NCI-H2081 (cell line): Measurements from ENCODE around the gene SPTBN4.
"Not testable (repeated sequence)": the region's sequence is repeated elsewhere in the genome, so short reads cannot be mapped to it uniquely, and the experiment has no call there.

Experiments
- DNase-seq, 2 experiments: peaks; one replicate each; lab custom pipeline; 2025; lab: John Stamatoyannopoulos, UW

Gene SPTBN4

DNA sequence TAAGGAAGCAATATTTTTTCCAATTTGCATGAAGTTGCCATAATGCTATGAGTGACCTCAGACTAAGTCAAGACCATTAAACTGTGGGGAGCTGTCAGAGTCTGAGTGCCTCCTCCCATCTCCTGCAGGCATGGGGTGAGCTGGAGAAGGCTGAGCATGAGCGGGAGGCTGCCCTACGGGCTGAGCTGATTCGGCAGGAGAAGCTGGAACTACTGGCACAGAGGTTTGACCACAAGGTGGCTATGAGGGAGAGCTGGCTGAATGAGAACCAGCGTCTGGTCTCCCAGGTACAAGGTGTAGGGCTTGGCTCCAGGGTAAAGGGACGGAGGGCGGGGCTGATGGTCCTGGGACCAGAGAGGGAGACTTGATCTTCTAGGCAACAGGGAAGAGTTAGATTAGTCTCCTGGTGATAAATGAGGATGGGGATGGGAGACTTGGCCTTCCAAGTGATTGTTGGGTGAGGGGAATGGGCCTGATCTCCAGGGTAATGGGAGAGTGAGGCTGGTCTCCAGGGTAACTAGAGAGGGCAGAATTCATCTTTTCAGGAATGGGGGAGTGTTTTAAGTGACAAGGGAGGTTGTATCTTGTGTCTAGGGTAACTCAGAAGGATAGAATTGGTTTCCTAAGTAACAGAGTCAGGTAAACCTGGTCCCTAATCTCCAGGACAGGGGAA lies 36.0 kb downstream of the SPTBN4 start:
- DNase-seq, result no peak

DNA sequence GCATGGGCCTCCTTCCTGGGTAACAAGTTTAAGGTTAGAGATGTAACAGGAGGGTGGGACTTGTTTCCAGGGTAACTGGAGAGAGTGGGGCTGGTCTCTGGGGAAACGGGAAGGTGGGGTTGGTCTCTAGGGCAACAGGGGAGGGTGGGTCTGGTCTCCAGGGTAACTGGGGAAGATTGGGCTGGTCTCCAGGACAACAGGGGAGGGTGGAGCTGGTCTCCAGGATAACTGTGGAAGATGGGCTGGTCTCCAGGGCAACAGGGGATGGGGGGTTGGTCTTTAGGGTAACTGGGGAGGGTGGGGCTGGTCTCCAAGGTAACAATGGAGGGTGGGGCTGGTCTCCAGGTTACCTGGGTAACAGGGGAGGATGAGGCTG lies 36.5 kb downstream of the SPTBN4 start:
- DNase-seq, result peak in 1 of 2 experiments; percentile 24

DNA sequence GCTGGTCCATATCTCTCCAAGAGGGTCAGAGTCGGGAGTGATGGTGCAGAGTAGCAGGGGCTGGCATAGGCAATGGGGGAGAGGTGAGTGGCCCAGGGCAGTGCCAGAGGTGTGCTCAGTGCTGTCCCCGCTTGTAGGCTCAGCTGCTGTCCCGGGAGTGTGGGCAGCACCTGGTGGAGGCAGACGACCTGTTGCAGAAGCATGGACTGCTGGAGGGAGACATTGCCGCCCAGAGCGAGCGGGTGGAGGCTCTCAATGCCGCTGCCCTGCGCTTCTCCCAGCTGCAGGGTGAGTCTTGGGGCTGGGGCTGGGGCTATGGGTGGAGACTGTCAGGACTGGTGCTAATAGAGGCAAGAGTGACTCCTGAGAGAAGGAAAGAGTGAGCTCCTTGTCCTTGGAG lies 39.3 kb downstream of the SPTBN4 start:
- no peak for DNase-seq

DNA sequence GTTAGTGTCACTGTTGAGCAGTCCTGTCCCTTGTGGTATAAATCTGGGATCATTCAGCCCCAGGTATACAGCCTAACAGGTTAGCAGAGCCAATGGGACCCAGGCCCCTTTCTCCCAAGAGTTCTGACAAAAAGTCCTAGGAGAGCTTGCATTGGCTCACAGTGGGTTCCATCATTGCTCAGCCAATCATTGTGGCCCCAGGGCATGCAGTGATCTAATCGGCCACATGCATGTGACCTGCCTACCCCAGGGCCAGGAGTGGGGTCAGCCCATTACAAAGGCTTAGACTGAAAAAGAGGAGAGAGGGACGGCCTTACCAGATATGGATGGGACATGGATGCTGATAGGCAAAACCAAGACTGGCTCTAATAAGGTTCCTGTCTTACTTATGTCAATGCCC lies 41.1 kb downstream of the SPTBN4 start:
- DNase-seq, result no peak

DNA sequence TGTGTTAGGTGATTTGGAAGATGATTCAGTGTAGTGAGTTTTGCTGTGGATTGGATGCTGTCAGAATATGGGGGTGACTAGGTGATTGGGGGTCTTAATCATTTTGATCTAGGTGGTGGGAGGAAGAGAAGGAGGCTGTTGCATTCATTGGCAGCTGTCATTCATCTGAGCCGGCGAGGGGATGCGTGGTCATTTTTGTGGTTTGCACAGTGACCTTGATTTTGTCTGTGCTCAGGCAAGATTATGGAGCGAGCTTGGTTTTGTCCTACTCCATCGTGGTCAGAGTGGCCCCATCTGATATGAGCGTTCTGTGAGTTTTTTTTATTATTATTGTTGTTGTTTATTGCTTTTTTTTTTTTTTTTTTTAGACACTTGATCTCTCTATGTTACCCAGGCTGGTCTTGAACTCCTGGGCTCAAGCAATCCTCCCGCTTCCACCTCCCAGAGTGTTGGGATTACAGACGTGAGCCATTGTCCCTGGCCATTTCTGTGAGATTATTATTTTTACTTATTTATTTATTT lies 42.0 kb downstream of the SPTBN4 start:
- no peak for DNase-seq

DNA sequence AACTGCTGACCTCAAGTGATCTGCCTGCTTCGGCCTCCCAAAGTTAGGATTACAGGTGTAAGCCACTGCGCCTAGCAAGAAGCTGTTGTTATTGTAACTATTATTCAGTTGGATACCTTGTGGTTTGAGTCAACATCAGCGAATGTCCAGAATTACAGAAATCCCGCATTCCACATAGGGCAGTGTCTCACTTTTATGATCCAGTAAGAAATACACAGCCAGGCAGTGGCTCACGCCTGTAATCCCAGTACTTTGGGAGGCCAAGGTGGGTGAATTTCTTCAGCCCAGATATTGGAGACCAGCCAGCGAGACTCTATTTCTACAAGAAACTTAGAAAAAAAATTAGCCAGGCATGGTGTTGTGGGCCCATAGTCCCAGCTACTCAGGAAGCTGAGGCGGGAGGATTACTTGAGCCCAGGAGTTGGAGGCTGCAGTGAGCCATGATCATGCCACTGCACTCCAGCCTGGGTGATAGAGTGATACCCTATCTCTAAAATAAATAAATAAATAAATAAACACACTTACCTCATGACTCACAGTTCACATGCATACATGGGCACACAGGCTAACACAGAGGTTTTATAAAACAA lies 43.8 kb downstream of the SPTBN4 start:
- no peak for DNase-seq

DNA sequence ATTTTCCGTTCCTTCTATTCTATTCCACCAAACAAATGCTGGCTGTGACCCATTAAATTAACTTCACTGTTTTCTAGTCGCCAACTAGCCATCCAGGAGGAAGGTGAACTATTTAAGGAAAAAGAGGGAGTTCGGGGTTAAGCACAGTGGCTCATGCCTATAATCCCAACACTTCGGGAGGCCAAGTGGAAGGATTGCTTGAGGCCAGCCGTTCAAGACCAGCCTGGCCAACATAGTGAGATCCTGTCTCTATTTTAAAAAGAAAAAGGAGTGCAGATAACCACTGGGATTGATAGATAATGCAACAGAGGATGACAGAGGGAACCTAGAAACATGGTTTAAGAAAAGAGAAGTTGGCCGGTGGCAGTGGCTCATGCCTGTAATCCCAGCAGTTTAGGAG lies 44.7 kb downstream of the SPTBN4 start:
- no peak for DNase-seq

DNA sequence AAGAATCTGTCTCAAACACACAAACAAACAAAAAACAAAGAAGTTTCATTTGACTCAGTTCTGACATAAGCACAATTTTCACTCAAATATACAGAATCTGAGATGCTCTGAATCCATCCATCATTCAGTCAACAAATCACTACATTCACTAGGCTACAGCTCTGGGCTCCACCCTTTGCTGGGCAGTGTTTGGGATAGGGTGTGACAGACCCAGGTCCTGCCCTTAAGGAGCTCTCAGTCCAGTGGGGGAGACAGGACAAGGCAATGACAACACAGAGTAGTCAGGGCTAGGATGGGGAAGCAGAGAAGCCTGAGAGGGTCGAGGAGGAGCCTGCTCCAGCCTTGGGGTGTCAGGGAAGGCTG lies 45.3 kb downstream of the SPTBN4 start:
- no peak for DNase-seq

DNA sequence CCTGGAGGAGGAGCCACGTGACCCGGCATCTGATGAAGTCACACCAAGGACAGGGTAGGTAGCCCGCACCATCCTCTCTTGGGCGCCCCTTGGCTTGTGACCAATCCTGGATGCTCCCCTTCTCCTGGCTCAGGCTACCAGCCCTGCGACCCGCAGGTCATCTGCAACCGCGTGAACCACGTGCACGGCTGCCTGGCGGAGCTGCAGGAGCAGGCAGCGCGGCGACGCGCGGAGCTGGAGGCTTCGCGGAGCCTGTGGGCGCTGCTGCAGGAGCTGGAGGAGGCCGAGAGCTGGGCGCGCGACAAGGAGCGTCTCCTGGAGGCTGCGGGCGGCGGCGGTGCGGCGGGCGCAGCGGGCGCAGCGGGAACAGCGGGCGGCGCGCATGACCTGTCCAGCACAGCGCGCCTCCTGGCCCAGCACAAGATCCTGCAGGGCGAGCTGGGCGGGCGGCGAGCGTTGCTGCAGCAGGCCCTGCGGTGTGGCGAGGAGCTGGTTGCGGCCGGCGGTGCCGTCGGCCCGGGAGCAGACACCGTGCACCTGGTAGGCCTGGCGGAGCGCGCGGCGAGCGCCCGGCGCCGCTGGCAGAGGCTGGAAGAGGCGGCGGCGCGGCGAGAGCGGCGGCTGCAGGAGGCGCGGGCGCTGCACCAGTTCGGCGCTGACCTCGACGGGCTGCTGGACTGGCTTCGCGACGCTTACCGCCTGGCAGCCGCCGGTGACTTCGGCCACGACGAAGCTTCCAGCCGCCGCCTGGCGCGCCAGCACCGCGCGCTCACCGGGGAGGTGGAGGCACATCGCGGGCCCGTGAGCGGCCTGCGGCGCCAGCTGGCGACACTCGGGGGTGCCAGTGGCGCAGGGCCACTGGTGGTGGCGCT lies 45.9 kb downstream of the SPTBN4 start:
- DNase-seq, result peak in 1 of 2 experiments; percentile 9

DNA sequence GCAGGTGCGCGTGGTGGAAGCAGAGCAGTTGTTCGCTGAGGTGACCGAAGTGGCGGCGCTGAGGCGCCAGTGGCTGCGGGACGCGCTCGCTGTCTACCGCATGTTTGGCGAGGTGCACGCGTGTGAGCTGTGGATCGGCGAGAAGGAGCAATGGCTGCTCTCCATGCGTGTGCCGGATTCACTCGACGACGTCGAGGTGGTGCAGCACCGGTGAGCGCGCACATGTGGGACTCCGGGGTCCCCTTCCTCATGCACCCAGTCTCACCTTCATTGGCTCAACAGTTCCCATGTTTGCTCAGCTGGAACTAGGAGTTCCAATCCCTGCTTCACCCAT lies 46.5 kb downstream of the SPTBN4 start:
- DNase-seq, result no peak

DNA sequence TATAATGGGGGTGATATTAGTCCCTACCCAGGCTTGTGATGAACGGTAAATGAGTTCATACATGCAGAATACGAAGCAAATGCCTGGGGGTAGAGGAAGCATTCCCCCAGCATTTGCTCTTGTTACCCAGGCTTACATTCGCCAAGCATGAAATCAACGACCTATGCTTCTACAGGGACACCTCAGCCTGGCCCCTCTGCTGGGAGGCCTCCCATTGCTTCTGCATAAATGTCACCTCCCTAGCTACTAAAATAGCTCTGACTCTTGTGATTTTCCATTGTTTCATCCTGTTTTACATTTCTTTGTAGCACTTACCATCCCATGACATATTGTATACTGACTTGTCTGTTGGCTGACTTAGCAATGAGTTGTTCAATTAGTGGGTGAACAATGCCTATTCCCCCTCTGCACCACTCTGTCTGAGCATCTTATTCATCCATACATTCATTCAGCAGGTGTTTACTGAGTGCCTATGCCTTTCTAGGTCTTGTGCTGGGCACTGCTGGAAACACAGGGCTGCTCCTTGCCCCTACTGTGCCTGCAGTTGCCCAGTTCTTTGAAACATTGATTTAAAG lies 47.0 kb downstream of the SPTBN4 start:
- no peak for DNase-seq

DNA sequence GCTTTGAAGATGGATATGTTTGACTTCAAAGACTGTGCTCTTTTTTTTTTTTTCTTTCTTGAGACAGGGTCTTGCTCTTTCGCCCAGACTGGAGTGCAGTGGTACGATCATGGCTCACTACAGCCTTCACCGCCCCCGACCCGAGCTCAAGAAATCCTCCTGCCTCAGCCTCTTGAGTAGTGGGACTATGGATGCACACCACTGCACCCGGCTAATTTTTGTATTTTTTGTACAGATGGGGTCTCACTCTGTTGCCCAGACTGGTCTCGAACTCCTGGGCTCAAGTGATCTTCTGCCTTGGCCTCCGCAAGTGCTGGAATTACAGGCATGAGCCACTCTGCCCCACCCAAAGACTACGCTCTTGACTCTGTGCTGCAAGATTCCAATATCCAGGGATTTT lies 50.4 kb downstream of the SPTBN4 start:
- no peak for DNase-seq

DNA sequence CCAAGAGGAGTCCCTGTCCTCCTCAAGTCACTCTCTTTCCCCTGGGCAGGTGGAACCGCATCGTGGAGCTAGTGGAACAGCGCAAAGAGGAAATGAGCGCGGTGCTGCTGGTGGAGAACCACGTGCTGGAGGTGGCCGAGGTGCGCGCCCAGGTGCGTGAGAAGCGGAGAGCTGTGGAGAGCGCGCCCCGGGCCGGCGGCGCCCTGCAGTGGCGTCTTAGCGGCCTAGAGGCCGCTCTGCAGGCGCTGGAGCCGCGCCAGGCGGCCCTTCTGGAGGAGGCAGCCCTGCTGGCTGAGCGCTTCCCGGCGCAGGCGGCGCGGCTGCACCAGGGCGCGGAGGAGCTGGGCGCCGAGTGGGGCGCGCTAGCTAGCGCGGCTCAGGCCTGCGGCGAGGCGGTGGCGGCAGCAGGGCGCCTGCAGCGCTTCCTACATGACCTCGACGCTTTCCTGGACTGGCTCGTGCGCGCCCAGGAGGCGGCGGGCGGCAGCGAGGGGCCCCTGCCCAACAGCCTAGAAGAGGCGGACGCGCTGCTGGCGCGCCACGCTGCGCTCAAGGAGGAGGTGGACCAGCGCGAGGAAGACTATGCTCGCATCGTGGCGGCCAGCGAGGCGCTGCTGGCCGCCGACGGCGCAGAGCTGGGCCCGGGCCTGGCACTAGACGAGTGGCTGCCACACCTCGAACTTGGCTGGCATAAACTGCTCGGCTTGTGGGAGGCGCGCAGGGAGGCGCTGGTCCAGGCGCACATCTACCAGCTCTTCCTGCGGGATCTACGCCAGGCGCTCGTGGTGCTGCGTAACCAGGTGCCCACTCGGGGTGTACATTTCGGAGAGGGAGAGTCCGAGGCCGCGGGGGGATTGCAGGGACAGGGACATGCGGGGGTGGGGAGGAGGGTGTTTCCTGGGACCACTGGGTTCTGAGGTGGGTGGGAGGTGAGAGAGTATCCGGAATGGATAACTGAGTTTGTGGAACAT lies 52.8 kb downstream of the SPTBN4 start:
- DNase-seq, result peak in 1 of 2 experiments; percentile 12

DNA sequence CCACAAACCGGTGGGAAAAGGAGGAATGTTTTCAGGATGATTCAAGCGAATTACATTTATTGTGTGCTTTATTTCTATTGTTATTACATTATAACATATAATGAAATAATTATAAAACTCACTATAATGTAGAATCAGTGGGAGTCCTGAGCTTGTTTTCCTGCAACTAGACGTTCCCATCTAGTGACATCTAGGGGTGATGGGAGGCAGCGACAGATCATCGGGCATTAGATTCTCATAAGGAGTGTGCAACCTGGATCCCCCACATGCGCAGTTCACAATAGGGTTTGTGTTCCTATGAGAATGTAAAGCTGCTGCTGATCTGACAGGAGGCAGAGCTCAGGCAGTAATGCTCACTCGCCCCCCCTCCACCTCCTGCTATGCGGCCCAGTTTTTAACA lies 54.5 kb downstream of the SPTBN4 start:
- DNase-seq, result no peak

DNA sequence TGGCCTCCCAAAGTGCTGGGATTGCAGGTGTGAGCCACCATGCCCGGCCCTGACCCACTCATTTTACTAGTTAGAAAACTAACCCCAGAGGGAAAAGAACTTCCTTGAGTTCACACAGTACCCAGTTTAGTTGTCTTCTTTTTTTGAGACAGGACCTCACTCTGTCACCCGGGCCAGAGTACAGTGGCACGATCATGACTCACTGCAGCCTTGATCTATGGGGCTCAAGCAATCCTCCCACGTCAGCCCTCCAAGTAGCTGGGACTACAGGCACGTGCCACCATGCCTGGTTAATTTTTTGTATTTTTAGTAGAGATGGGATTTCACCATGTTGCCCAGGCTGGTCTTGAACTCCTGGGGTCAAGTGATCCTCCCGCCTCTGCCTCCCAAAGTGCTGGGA lies 55.1 kb downstream of the SPTBN4 start:
- DNase-seq, result not testable (repeated sequence)

DNA sequence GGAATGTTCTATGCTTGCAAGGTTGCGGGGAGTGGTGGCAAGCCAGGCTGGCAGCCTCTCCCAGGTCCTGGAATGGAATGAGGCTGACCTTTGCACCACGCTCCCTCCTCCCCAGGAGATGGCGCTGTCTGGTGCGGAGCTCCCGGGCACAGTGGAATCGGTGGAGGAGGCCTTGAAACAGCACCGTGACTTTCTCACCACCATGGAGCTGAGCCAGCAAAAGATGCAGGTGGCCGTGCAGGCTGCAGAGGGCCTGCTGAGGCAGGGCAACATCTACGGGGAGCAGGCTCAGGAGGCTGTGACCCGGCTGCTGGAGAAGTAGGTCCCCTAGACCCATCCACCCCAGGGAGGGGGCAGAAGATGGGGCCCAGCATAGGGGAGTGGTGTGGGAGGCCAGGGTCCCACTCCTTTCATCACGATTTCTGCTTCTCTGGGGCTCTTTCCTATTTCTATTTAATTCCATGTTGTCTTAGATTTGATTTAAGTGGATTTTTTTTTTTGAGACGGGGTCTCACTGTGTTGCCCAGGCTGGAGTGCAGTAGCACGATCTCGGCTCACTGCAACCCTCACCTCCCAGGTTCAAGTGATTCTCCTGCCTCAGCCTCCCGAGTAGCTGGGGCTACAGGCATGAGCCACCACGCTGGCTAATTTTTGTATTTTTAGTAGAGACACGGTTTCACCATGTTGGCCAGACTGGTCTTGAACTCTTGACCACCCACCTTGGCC lies 56.7 kb downstream of the SPTBN4 start:
- peak; percentile 33 to 34 for DNase-seq

DNA sequence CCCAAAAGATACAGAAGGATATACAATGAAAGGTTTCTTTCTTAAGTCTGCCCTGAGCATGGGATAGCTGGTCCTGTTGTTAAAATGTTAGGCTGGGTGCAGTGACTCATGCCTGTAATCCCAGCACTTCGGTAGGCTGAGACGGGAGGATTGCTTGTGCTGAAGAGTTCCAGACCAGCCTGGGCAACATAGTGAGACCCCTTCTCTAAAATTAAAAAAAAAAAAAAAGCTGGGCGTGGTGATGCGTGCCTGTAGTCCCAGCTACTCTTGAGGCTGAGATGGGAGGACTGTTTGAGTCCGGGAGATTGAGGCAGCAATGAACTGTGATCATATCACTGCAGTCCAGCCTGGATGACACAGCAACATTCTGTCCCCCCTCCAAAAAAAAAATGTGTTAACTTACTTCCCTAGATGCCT lies 57.3 kb downstream of the SPTBN4 start:
- DNase-seq, result no peak

DNA sequence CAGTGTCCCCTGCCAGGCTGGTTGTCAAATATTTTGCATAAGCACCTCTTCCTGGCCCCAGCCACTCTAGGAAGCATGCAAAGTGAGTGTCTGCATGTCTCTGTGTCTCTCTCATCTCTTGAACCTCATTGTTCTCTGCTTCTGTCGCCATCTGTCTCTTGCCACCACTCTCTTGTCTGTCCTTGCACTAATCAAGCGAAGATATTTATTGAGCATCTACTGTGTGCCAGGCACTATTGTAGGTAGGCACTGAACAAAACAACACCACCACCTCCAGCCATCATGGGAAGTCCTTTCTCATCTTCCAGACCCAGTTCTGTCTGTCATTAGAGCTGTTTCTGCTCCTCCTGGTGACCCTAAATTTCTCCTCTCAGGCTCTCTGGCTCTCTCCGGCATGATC lies 57.9 kb downstream of the SPTBN4 start:
- no peak for DNase-seq

DNA sequence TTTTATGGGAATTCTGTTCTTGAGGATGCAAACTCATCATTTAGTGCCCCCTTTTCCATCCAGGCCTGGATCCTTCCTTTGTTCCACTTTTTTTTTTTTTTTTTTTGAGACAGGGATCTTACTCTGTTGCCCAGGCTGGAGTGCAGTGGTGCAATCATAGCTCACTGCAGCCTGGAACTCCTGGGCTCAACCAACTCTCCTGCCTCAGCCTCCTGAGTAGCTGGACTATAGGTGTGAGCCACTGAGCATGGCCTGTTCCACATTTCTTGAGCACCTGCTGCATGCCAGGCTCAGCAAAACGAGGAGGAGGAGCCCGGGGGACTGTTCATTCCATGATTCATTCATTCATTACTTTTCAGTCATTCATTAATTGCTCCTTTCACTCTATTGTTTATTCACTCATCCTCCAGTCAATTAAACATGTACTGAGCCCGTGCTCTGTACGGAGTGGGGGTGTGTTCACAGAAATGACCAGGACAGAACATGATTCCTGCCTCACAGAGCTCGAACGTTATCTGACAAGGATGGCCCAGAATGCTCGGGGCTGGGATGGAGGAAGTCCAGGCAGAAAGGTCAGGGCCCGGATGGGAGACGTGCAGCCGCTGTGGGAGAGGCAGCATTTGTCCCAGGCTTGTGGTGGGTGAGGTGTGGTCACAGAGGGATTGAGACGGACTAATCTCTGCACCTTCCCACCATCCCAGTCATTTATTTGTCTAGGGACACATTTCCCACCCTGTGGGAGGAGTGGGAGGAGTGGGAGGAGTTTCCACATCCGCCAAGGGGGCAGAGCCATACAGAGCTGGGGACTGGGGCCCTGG lies 58.6 kb downstream of the SPTBN4 start:
- DNase-seq, result no peak

DNA sequence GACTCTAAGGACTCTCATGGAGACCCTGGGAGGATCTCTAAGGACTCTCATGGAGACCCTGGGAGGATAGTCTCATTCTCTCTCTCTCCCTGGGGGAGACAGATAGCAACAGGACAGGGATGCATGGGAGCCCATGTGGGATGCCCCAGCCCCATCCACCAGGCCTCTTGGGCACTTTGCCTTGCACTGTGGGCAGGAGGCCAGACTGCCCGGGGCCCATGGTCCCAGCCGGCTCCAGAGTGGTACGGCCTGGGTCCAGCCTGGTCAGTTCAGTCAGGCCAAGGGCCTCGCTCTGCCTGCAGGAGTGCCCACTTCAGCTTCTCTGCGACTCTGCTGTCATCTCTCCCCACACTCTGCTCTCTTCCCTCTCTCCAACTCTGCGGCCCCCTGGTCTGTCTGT lies 61.3 kb downstream of the SPTBN4 start:
- no peak for DNase-seq
